ENCODE measurements around the gene EYA4.

Gene EYA4

DNA sequence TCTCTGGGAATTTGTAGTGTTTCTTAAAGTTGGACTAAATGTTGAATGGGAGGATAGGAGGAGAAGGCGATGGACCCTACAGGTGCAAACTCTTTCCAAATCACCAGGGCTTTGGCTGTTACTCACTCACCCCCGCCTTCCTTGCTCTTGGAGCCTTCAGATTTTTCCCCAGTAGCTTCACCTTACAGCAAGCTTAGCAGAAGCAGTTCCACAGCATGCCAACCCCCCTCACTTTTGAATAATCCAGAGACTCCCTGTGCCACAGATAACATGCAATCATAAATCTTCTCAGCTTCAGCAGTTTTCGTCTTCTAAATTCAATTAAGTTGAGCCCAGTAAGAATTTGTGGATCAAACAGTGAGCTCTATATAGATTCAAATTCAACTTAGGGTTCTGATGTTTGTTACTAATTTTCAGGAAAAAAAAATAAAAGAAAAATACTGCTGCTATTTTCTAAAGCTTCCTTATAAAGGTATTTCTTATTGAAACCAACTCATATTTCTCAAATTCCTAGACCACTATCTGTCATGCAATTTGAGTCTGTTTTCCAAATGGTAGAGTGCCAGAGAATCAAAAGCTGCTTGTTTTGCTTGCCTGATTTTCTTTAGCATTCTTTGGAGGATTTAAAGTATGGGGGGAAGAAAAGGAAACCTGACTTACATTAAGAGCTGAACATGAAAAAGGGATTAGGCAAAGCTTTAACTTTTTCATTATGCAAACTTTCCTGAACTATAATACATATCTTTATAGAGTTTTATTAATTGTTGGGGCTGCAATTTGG is 166.4 kb downstream of the EYA4 start:
- no peak for DNase-seq

DNA sequence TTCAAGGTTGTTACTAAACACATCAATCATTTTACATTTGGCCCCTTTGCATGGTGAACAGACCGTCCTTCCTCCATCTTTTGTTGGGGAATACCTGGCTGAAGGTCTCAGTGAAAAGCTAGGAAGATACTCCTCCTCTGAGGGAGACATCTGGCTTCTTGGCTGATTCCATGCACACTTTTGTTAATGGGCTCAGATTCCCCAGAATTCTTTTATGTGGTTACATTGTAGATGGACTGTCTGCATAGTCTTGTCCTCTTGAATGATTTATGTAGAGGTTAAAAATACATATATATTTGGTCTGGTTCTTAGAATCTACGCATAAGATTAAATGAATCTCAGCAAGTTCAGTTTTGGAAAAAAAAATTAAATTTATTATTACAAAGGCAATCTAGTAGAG is 167.0 kb downstream of the EYA4 start:
- DNase-seq = no peak

DNA sequence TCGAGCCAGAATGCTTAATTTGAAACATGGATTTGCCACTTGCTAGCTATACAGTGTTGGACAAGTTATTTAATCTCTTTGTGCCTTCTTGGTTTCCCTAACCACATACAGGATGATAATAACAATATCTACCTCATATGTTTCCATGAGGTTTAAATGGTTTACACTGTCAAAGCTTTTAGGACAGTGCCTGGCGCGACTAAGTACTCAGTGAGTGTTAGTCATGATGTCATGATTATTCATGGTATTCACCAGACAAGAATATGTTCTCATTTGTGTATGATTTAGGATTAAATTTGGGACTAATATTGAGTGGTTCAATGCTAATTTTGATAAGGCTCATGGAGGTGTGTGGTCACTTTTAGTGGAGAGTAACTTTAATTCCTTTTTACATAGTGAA is 167.4 kb downstream of the EYA4 start:
- peak; percentile 36 for DNase-seq

DNA sequence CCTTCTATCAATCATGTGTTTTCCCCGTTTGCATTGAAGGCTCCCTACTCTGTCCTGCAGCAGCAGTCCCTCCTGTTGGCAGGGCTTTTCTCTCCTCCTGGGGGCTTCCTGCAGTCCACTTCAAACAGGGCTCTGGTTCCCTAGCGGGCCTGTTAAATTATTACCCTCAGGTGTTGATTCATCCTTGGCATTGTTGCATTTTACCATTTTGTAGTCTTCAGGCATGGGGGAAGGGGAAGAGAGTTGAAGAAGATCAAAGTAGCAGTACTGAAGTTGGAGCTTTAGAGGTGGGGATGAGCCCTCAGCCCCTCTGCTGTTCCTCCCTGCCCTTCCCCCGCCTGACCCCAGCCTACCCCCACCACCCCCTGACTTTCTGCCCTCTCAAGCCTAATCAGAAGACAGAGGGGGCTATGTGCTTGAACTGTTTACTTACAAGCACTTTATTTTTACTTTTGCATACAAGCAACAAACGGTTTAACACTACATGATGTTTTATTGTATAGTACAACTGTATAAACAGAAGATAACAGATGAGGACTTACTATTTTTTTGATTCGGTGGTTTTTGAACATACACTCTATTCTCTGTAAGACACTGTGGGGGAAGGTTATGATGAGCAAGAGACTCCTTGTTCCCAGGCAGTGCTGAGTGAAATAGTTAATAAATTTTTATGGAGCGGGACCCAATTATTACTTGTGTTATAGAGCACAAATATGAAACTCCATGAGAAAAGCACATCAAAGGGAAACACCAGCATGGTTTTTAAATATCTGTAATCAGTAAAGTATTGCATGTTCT is 169.7 kb downstream of the EYA4 start:
- no peak for DNase-seq

DNA sequence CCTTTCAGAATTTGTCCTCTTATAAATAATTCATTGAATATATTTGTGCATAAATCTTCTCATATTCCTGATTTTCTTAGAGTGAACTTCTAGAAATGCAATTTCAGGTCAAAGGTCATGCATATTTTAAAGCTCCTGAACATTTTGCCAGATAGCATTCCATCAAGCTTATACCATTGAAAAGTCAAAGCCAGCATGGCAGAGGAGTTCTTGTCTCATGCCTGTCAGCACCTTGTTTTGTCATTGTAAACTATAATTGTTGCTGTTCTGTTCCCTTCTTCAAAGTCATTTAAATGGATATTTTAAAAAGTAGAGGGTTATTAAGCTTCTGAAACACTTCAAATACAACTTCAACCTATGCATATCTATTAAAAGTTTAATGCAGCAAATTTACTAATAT is 170.6 kb downstream of the EYA4 start:
- no peak for DNase-seq

DNA sequence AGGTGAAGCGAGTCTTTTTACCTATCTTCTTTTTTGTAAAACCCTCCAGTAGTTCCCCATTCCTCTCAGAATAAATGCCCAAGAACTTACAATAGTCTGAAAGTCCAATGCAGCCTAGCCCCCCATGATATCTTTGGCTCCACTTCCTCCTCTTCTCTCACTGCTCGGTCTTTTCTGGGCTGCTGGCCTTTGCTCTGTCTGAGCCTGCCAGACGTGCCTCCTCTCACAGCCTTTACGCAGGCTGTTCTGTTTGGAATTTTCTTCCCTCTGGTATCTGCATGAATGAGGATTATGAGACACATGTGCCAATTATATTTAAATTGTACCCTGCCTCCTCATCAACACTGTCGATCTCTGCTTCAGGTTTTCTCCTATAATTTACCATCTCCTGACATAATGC is 174.1 kb downstream of the EYA4 start:
- DNase-seq = no peak

DNA sequence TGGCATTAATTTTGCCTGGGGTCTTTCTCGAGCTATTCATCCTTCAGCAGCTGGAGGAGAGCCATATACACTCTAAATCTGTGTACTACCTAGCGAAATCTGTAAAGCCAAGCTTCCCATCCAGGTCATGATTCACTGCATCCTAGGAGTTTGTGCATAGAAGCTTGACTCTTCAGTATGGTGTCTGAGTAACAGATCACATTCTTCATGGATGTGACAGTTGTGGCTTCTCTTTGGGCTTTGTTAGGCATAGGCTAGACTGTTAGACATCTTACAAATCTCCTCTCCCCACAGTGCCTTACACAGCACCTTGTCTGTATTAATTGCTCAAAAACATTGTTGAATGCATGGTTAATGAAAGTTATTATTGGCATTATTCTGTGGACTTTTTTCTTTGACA is 177.0 kb downstream of the EYA4 start:
- DNase-seq = no peak

DNA sequence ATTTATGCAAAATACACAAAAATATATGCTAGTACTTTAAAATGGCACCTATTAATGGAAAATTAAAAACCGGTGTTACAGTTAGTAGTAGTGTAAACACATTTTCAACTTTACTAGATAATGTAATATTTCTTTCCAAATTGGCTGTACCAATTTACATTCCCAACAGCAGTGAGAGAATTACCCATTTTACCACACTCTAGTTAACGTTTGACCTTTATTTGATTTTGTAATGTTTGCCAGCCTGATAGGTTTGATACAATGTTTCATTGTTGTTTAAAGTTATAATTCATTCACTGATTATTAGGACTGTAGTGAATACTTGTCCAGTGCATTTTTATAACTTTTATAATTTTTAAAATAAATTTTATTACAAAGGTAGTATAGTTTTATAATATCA is 182.1 kb downstream of the EYA4 start:
- no peak for DNase-seq

DNA sequence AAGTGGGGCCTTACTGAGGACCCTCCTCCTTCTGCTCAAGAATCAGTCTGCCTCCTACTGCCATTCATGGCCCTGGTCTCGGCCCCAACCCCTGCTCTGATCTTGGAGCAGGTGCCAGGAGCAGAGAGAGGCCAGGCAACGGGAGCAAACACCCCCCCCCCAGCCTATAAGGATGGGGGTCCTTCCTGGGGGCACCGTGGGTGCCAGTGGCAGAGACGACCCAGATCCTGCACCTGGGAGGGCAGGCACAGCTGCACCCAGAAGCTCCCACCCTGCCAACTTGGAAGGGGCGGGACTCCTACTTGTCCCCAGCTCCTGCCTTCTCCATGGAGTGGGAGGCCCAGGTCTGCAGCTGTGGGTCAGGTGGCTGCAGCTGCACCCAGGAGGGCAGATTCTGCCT is 183.2 kb downstream of the EYA4 start:
- no peak for DNase-seq

DNA sequence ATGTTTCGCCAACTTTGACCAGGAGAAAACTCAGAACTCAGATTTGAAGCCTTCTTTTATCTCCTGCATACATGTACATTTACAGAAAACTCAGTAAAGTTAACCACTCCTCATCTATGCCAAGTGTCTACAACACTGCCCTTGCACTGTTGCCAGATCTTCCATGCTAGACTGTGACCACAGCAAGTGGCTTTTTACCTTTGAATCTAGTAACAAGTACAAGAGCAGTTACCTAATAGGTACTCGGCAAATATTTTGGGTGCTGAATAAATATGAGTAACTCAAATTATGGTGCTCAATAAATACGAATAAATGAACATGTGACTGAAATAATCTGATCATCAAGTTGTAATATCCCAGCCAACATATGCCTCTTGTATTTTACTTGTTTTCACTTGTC is 184.9 kb downstream of the EYA4 start:
- no peak for DNase-seq

DNA sequence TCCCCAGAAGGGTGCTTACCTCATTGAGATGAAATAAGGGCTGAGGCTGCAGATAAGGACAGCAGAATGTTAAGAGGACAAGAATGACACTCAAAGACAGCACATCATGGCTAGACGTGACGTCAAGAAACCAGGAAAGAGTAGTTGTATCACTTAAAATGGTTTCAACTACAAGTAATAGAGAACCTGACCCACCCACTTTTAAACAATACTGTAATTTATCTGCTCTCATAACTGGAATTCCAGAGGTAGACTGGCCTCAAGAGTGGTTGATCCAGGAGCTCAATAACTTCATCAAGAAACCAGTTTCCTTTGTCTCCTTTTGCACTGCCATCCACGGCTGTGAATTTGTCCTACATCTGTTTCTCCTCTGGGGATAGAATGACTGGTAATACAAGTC is 187.1 kb downstream of the EYA4 start:
- no peak for DNase-seq

DNA sequence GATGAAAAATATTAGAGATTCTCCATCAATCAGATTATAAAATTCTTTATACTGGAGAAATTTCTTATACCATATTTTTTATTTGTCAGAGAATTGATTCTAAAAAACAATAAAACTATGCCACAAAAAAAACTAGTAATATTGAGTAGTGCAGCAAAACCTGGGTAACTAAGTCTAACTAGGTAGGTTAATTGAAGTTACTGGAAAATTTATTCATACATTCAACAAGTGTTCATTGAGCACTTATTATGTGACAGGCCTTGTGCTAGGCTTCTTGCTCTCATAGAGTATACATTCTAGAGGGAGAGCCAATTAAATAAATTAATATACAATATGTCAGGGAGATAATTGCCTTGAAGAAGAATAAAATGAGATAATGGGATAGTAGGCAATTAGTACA is 189.4 kb downstream of the EYA4 start:
- DNase-seq = no peak

DNA sequence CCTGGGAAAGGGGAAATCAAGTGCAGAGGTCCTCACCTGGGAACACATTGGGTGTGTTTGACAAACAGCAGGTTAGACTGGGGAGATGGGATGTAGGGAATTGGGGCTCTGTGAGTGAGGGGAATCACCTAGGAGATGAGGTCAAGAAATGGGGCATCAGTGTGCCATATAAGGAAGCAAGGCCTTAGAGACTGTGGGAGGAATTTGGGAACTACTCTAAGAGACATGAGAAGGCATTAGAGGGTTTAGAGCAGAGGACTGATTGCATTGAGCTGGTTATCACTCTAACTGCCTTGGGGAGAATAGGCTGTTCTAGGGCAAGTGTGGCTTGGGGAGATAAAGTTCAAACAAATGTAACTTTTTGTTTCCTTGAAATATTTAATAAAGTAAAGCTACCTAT is 189.9 kb downstream of the EYA4 start:
- DNase-seq = no peak

DNA sequence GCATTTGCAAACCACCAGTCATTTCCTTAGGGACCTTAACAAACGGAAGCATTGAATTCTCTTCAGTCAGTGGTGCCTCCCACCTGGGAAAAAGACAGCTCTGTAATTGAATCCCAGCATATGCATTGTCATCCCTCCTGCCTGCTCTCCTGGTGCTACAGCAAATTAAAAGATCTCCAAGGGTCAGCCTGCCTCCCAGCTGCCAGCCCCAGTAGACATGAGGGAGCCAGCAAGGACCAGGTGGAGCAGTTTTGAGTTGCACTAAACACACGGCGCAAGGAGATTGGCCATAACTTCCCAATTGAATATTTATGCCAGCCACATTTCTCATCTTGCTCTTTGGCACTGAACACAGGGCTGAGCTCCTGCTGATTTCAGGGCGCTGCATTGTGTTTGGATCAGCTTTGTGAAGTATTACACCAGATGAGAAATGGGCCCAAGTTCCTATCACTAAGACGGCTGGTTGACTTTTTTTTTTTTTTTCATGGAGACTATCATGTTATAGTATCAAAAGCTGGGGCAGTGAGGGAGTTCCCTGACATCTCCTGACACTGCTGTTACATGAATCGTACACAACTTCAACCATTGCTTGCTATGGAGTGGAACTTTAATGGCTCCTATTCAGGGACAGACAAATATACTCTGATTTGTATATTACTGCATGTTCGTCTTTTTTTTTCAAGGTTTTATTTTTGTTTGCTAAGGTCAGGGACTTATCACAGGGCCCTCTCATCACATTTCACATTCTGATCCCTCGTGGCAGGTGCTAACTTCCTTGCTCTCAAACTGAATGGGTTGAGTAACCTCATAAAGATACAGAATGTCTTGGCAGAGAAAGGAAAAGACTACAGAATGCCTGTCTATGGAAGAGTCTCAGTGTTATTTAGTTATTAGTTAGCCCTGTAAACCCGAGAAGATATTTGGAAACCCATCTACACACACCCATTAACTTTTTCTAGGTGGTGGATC is 191.1 kb downstream of the EYA4 start:
- DNase-seq = no peak

DNA sequence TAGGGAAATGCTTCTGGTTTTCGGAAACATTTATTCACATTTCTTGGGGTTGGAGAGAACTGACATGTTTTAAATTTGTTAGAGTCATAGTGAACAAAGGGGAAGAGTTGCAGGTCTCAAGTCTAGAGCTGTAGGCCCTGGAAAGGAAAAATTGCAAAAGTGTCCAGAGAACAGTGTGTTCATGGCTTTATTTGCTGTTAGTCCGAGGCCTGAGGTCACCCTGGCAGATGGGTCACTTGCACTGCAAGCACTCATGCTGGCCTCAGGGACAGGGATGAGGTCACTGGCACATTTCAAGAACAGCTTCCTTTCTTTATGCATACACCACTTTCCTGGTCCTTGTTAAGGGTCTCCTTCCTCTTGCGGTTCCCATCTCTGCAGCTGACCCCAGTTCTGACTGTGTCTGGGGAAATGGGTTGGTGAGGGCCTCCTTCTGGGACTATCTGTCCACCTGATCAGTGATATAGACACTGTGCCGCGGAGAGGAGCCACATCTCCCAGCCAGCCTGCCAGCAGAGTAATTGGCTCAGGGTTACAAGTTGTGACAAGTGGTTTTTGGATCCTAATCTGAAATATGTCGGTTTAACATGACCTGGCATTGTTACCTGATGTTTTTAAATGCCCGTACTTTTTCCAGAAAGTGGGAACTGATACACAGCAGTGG is 194.0 kb downstream of the EYA4 start:
- peak; percentile 14 for DNase-seq

DNA sequence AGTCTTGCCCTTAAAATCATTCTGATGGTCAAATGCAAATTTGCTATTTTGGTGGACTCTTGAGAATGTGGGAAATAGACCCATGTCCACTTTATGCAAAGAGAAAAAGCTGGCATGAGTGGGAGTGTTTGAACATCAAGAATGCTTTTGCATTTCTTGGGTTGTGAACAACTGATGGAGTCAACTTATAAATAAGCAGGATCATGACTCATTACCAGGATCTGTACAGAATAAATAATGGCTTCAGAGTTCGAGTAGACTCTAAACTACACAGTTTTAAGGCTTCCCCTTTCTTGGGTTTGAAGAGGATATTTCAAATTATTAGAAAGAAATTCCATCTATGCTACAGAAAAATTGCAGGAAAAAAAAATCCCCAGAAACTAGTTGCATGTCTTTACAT is 195.5 kb downstream of the EYA4 start:
- peak; percentile 4 for DNase-seq

DNA sequence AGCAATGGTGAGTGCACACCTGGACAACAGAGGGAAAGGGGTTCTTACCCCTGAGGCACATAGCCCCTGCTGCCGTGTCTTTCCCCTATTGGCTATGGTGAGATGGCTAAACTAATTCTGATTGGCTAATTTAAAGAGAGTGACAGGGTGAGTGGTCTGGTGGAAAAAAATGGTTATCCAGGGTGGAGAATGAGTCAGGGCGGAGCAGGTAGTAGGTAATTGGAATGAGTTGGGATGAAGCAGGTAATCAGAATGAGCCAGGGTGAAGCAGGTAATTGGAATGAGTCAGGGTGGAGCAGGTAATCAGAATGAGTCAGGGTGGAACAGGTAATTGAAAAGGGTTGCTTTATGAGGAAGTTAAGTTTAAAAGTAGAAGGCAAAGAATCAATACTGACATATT is 200.3 kb downstream of the EYA4 start:
- no peak for DNase-seq

DNA sequence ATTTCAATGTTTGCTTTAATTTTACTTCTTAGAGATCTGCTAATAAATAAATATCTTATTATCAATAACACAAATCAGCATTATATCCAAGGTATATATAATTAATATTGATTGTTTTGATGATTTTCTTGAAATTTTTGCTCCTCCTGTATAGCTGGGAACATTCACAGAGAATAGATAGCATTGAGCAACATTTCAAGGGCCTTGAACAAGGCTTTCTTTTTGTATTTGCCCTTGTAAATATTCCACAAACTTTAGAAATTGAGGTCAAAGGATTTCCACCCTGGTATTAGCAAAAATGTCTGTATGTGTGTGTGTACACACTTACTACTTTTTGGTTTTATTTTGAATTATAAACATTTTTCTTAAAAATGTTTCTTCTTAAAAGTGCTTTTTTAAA is 205.6 kb downstream of the EYA4 start:
- no peak for DNase-seq

DNA sequence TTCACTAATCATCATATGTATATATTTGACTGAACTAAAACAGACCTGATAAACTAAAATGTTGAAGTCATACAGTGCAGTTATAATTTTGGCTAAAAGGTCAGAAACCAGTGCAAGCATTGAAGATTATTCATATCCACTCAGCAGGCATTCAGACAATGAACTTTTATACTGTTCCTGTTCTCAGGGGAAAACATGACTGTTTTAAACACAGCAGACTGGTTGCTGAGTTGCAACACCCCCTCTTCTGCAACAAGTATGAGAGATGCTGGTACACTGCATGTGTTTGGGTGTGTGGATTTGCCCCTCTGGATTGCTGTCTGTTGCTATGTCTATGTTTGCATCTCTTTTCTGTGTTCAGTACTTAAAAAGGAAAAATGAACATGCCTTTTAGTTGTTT is 206.8 kb downstream of the EYA4 start:
- no peak for DNase-seq

DNA sequence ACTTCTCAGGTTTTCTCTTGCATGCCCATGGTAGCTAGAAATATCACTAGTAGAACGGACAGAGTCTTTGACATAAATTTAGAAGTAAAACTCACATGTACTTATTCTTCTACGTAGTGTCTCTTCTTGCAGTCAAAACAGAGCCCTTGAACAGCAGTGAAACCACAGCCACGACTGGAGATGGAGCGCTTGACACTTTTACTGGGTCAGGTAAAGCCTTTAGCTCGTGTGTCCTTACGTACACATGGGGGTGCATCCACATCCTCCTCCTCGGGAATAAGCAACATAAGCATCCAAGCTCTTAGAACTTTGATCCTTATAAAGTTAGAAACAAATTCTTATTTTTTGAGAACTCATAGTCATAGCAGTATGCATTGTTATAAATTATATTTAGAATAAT is 215.3 kb downstream of the EYA4 start:
- DNase-seq = no peak

DNA sequence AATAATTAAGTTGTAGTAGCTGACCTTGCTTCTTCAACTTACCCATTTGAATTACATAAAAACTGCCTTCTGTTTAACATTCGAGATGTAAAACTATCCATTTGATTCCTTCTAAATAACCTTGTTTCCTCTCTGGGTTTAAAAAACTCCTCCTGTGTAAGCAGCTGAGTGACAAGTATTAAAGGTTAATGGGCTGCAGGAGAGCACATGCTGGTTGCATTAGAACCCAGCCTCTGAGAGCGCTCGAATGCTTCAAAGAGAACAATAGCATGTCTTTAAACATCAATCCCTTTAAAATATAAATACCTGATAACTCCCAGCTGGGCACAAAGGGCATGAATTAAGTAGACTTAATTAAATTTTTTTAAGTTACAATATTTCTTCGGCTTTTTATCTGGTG is 215.8 kb downstream of the EYA4 start:
- DNase-seq = no peak

DNA sequence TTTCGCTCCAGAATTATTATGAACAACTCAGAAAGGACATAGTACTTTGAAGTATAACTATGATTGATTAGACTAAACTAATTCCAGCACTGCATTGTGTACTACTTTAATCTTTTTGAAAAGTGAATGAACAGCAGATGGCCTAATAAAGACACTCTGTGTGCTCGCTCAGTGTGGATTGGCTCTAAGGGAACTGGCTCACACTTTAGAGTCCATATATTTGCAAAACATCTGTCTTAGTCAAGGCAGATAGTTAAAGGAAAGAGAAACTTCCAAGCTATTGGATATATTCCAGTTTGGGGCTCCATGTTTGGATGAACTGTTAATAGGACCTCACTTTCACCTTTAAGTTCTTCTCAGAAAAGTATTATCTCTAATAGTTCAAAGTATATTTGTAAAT is 218.9 kb downstream of the EYA4 start:
- no peak for DNase-seq

DNA sequence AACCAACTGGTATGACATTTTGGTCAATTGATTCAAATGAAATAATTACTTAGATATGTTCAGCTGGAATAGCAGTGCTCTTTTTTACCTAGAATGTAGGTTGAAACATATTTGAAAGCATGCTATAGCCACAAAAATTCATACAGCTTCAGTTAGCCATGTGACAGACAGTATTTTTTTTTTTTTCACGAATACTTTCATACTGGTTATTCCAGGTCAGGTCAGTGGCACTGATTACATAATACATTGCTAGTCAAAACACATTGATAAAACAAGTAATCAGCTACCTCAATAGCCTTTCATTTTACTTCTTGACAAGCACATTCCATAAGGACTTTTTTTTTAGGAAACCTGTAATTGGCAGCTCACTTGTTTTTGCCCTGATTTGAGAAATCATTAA is 222.6 kb downstream of the EYA4 start:
- DNase-seq = no peak
